Endothelial cell of umbilical vein (primary cell): ENCODE results near the gene UNC5B. TPM values are rescaled to one million over a fixed set of nuclear protein-coding genes. Genes with fewer than 3 reads are reported as not detected.

Experiments
- BruUV-seq: library from RNA; stranded (reverse); fragments of 400-500 nt; replicated peaks from 2 replicates; lab custom pipeline; 2021; lab: Mats Ljungman, UMichigan
- CTCF ChIA-PET: fragments of 300-600, 350-600 bp; sonication (Branson Sonifier 250); formaldehyde crosslinking; loops from one replicate; lab custom pipeline; 2021; ENCODE audit warnings: antibody characterized with exemption, inconsistent platforms; lab: Charles Lee
- POLR2A ChIA-PET: fragments of 300-600, 350-600 bp; sonication (Branson Sonifier 250); formaldehyde crosslinking; loops from one replicate; lab custom pipeline; 2021; ENCODE audit warnings: antibody characterized with exemption, inconsistent platforms; lab: Charles Lee
- DNase-seq: peaks from one replicate; pipeline ENCODE4 v3.0.0-alpha.2; 2011; ENCODE audit warnings: low read depth, low spot score
- FAIRE-seq: peaks from 2 replicates; lab custom pipeline; 2011; peaks lifted over from hg19 to GRCh38; lab: Jason Lieb, UNC
- H2AFZ ChIP-seq: 2 replicates; pipeline ENCODE4 v1.6.0; 2012; ENCODE audit warnings: low read depth, low read length, control low read depth, inconsistent platforms
- H3K27ac ChIP-seq: 2 replicates; pipeline ENCODE4 v1.5.1; 2011; ENCODE audit warnings: low read depth, mild to moderate bottlenecking, control low read depth, low read length, moderate library complexity; ENCODE audit not compliant: insufficient read depth
- H3K27me3 ChIP-seq, 2 experiments: 2 replicates each; pipeline versions ENCODE4 v1.6.0 to v1.6.1; 2011; ENCODE audit warnings: low read length in 2 of 2, mixed read lengths in 1 of 2; ENCODE audit not compliant: control insufficient read depth in 2 of 2, insufficient read depth in 2 of 2
- H3K36me3 ChIP-seq, 2 experiments: 2 replicates in 1 of 2; 3 replicates in 1 of 2; pipeline ENCODE4 v1.5.1; 2011; ENCODE audit warnings: low read length in 2 of 2, mild to moderate bottlenecking in 1 of 2, moderate library complexity in 1 of 2; ENCODE audit not compliant: control insufficient read depth in 2 of 2, insufficient read depth in 2 of 2; ENCODE audit errors: extremely low read depth in 1 of 2
- H3K4me1 ChIP-seq: 3 replicates; pipeline ENCODE4 v1.5.1; 2011; ENCODE audit warnings: mild to moderate bottlenecking, low read length; ENCODE audit not compliant: control insufficient read depth, insufficient read depth; ENCODE audit errors: extremely low read depth
- H3K4me2 ChIP-seq: 2 replicates; pipeline ENCODE4 v1.6.1; 2011; ENCODE audit warnings: low read length, control low read depth, mixed read lengths; ENCODE audit not compliant: insufficient read depth
- H3K4me3 ChIP-seq, 3 experiments: fragments of 200-600 bp in 1 of 3; sonication (generic), shearing (Covaris generic) in 1 of 3; replicated peaks in 1 of 3; 2 replicates each; pipeline ENCODE4 v1.5.1; 2011 to 2016; ENCODE audit warnings: control low read depth in 3 of 3, low read length in 3 of 3, mild to moderate bottlenecking in 2 of 3, inconsistent platforms in 1 of 3, low read depth in 1 of 3, moderate library complexity in 1 of 3; ENCODE audit not compliant: insufficient read depth in 1 of 3
- H3K79me2 ChIP-seq: 2 replicates; pipeline ENCODE4 v1.6.0; 2012; ENCODE audit warnings: low read length, inconsistent platforms; ENCODE audit not compliant: control insufficient read depth, insufficient read depth
- H3K9ac ChIP-seq: replicated peaks from 2 replicates; pipeline ENCODE3; 2011; ENCODE audit warnings: low read length, control low read depth; ENCODE audit not compliant: insufficient read depth; ENCODE audit errors: extremely low read depth
- H3K9me1 ChIP-seq: replicated peaks from 3 replicates; pipeline ENCODE4 v1.6.0; 2011; ENCODE audit warnings: mild to moderate bottlenecking, low read length; ENCODE audit not compliant: control insufficient read depth, insufficient read depth; ENCODE audit errors: extremely low read depth
- H3K9me3 ChIP-seq: replicated peaks from 2 replicates; pipeline ENCODE4 v1.5.1; 2012; ENCODE audit warnings: low read length, inconsistent platforms; ENCODE audit not compliant: control insufficient read depth, insufficient read depth
- H4K20me1 ChIP-seq: replicated peaks from 2 replicates; pipeline ENCODE3; 2011; ENCODE audit warnings: mild to moderate bottlenecking, low read length; ENCODE audit not compliant: control insufficient read depth, insufficient read depth; ENCODE audit errors: extremely low read depth
- EZH2 ChIP-seq: IDR thresholded peaks from 2 replicates; pipeline ENCODE4 v1.6.1; 2012; ENCODE audit warnings: borderline replicate concordance, low read depth, mild to moderate bottlenecking, moderate library complexity, low read length, inconsistent platforms; ENCODE audit not compliant: severe bottlenecking
- FOS ChIP-seq: IDR thresholded peaks from 2 replicates; pipeline ENCODE4 v1.6.1; 2011; ENCODE audit warnings: mild to moderate bottlenecking, low read length, moderate library complexity, borderline replicate concordance; ENCODE audit not compliant: insufficient read depth
- GATA2 ChIP-seq: IDR thresholded peaks from 2 replicates; pipeline ENCODE4 v1.7.0; 2011; ENCODE audit warnings: low read depth, mild to moderate bottlenecking, moderate library complexity, mixed read lengths, low read length; ENCODE audit not compliant: insufficient read length, insufficient read depth
- JUN ChIP-seq: IDR thresholded peaks from 2 replicates; pipeline ENCODE4 v1.6.1; 2011; ENCODE audit warnings: borderline replicate concordance, low read depth; ENCODE audit not compliant: insufficient read length, insufficient read depth
- MAX ChIP-seq: IDR thresholded peaks from 2 replicates; pipeline ENCODE4 v1.6.1; 2011; ENCODE audit not compliant: insufficient read depth, insufficient read length
- POLR2A ChIP-seq: IDR thresholded peaks from 2 replicates; pipeline ENCODE4 v1.6.1; 2012; ENCODE audit warnings: low read depth, mild to moderate bottlenecking, control low read depth, low read length
- dilution Hi-C: fragments of 300-500 bp; cut with MboI; formaldehyde crosslinking; loops from one replicate; pipeline ENCODE4 v1.15.0; 2019; ENCODE audit warnings: low sequenced_read_pairs; ENCODE audit not compliant: extremely low pct_ligation_motif_present
- intact Hi-C: fragments of 100-400 bp; cut with micrococcal nuclease; formaldehyde crosslinking; loops from one replicate; pipeline ENCODE4 v1.10.0; 2022
- polyA plus RNA-seq, 4 experiments: library from polyadenylated mRNA; depleted of rRNA in 3 of 4; stranded (reverse) in 3 of 4; unstranded in 1 of 4; fragments of >200 nt; gene quantifications; 2 replicates each; pipeline versions ENCODE4 v1.2.1 to v1.2.3, GENCODE V29; 2011 to 2012; ENCODE audit warnings: missing spikeins in 1 of 4
- total RNA-seq: library from RNA; stranded (reverse); gene quantifications from 2 replicates; pipeline ENCODE4 v1.2.3, GENCODE V29; 2021
- TF ChIP-seq, protein P1 (sequence below), 2 donors: IDR thresholded peaks; 1 replicate in 1 of 2; 2 replicates in 1 of 2; pipeline ENCODE4 v1.5.1; 2011; ENCODE audit warnings: low read length in 2 of 2, mild to moderate bottlenecking in 2 of 2, moderate library complexity in 2 of 2, control low read depth in 1 of 2, inconsistent platforms in 1 of 2, low read depth in 1 of 2; ENCODE audit not compliant: insufficient read depth in 1 of 2; ENCODE audit errors: extremely low read depth in 1 of 2

Gene UNC5B
- total and polyA plus RNA-seq, 2 donors (not counting 3 experiments of a cell fraction or from before 2014, with no cell fraction given): 0.39 to 2.5 TPM

DNA sequence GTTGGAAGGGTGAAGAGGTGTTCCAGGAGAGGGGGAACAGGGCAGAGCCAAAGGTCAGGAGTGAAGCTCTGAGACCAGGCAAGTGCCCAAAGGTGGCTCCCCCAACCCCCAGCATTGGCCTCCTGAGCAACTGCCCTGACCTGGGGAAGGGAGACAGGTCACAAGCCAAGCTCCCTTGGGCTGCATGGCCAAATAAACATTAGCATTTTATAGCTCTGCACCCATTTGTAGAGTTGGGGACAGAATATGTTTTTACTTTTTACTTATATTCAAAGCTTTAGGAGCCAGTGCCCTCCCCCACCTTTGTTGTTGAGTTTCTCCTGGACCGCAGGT lies 4.0 kb downstream of the UNC5B start:
- Histone ChIP-seq H3K36me3 (no peaks in the 10 kb centered on the region), H3K27me3 (peaks cover 29 to 47% of the 10 kb centered on the region in 2 experiments), H3K9me1 (no peaks in the 10 kb centered on the region), H3K4me1 (peaks cover 24% of the 10 kb centered on the region), H3K79me2 (no peaks in the 10 kb centered on the region), H3K4me2 (no peak overlapping the region), H3K27ac (no peak overlapping the region), H3K9ac (no peak overlapping the region), H4K20me1 (no peaks in the 10 kb centered on the region), H3K9me3 (no peaks in the 10 kb centered on the region), H3K4me3 (no peak overlapping the region), H2AFZ (no peak overlapping the region)
- BruUV-seq: no TSS peak
- intact Hi-C loops (no loop called here), dilution Hi-C loops (no loop called here)
- DNase-seq (no peak), FAIRE-seq (no peak)
- ChIA-PET CTCF (interaction anchor here (1.1 to 8.1 kb wide), 4 partner anchors 25 to 68 kb away, joined by 4 to 51 read pairs (median 7); no protein-coding TSS in a partner anchor), POLR2A (no interaction called here)
- TF ChIP-seq MAX (no peak), GATA2 (no peak), FOS (no peak), EZH2 (no peak), JUN (no peak), POLR2A (no peak)
- TF ChIP-seq, protein P1, sequence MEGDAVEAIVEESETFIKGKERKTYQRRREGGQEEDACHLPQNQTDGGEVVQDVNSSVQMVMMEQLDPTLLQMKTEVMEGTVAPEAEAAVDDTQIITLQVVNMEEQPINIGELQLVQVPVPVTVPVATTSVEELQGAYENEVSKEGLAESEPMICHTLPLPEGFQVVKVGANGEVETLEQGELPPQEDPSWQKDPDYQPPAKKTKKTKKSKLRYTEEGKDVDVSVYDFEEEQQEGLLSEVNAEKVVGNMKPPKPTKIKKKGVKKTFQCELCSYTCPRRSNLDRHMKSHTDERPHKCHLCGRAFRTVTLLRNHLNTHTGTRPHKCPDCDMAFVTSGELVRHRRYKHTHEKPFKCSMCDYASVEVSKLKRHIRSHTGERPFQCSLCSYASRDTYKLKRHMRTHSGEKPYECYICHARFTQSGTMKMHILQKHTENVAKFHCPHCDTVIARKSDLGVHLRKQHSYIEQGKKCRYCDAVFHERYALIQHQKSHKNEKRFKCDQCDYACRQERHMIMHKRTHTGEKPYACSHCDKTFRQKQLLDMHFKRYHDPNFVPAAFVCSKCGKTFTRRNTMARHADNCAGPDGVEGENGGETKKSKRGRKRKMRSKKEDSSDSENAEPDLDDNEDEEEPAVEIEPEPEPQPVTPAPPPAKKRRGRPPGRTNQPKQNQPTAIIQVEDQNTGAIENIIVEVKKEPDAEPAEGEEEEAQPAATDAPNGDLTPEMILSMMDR (IDR thresholded peaks at IDR 0.05; ENCODE audit: extremely low read depth in 1 of 2, insufficient read depth in 1 of 2, low read depth in 1 of 2, low read length in 2 of 2): no peak
